Adipose tissue (tissue), 3 donors: ENCODE measurements around the gene HPS6. TPM values are rescaled to one million over a fixed set of nuclear protein-coding genes. Genes with fewer than 3 reads are reported as not detected.
"Not testable (repeated sequence)": the region's sequence is repeated elsewhere in the genome, so short reads cannot be mapped to it uniquely, and the experiment has no call there.

ENCODE experiments used
- H3K27ac ChIP-seq: one replicate; pipeline ENCODE4 v1.5.1; 2013; ENCODE audit warnings: low read depth, low read length
- WGBS, 3 donors: extraction: QIAGEN DNeasy Blood & Tissue Kit; methylation state at CpG; one replicate each; pipeline ENCODE4 v1.1.7; 2013; 5-methylcytosine and 5-hydroxymethylcytosine counted together
- polyA plus RNA-seq, 3 donors: library from polyadenylated mRNA; stranded (reverse); fragments of 200-250 nt; gene quantifications; one replicate each; pipeline ENCODE4 v1.2.3, GENCODE V29; 2013
- donor health status: healthy with polysubstance abuse.
- donor health status: Bipolar disorder and iron deficiency.
- donor health status: healthy.

HPS6 gene
- 10 to 100 TPM in 1 of 3 donors, 1 to 10 TPM in 2; 5.5 to 10.5 (median 9.1) TPM for polyA plus RNA-seq

- 1 to 2% (median 1%) methylated on average over 38 to 61 of the region's 61 CpGs for WGBS, 3 donors
- H3K27ac ChIP-seq, result peak within 1 kb of the TSS; percentile 28
These were observed at the start of gene HPS6 for GRCh38 chr10:102064868-102065560. Gene HPS6, plus strand, starts transcription at chr10:102065349. Its CDS starts 126 bp downstream, at chr10:102065475.

- H3K27ac ChIP-seq, result no peak overlapping the region
These were observed 48.7 kb upstream of the HPS6 start for GRCh38 chr10:102016416-102016815.

- H3K27ac ChIP-seq, result no peak overlapping the region
- WGBS, 3 donors, result 73 to 87% (median 75%) methylated on average over 2 of the region's 2 CpGs
These were observed 47.9 kb upstream of the HPS6 start for GRCh38 chr10:102017295-102017694.

DNA sequence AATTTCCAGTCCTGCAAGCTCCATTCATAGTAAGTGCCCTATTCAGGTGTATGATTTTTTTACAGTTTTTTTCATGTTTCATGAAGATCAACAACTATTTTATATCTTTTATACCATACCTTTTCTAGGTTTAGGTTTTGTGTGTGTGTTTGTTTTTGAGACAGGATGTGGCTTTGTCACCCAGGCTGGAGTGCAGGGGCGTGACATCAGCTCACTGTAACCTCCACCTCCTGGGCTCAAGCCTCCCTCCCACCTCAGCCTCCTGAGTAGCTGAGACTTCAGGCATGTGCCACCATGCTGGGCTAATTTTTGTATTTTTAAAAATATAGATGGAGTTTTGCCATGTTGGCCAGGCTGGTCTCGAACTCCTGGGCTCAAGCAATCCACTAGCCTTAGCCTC is 44.2 kb upstream of the HPS6 start:
- WGBS, 3 donors, result 96 to 98% (median 97%) methylated on average over 2 of the region's 2 CpGs
- H3K27ac ChIP-seq, result no peak overlapping the region

- no peak overlapping the region for H3K27ac ChIP-seq
- 58 to 82% (median 67%) methylated on average over 3 of the region's 3 CpGs for WGBS, 3 donors
These were observed 40.4 kb upstream of the HPS6 start for GRCh38 chr10:102024799-102025198.

GRCh38 chr10:102027261-102027660 is 37.9 kb upstream of the HPS6 start:
- H3K27ac ChIP-seq, result no peak overlapping the region
- WGBS, 3 donors, result 94 to 100% (median 97%) methylated on average over 2 of the region's 2 CpGs

DNA sequence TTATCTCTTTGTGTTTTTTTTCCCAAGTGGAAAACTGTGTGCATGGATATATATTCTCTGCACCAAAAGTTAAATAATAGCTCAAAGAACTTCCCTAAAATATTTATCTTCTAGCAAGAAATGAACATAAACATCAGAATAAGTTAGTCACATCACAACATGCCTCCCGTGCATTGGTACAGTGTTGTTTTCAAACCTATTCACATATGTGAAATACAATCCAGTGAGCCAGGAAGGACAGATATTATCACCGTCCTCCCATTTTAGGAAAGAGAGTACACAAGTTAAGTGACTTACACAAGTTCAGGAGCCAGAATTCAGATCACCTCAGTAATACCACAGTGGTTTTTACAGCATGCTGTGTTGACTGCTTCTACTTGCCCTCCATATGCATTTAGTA is 31.4 kb upstream of the HPS6 start:
- no peak overlapping the region for H3K27ac ChIP-seq
- WGBS, 3 donors, result 97% methylated on average over 2 of the region's 2 CpGs

DNA sequence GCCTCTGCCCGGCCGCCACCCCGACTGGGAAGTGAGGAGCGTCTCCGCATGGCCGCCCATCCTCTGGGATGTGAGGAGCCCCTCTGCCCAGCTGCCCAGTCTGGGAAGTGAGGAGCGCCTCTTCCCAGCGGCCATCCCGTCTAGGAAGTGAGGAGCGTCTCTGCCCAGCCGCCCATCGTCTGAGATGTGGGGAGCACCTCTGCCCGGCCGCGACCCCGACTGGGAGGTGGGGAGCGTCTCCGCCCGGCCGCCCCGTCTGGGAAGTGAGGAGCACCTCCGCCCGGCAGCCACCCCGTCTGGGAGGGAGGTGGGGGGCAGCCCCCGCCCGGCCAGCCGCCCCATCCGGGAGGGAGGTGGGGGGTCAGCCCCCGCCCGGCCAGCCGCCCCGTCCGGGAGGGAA is 29.3 kb upstream of the HPS6 start:
- H3K27ac ChIP-seq, result not testable (repeated sequence)
- 96 to 97% (median 97%) methylated on average over 19 to 32 of the region's 33 CpGs for WGBS, 3 donors

DNA sequence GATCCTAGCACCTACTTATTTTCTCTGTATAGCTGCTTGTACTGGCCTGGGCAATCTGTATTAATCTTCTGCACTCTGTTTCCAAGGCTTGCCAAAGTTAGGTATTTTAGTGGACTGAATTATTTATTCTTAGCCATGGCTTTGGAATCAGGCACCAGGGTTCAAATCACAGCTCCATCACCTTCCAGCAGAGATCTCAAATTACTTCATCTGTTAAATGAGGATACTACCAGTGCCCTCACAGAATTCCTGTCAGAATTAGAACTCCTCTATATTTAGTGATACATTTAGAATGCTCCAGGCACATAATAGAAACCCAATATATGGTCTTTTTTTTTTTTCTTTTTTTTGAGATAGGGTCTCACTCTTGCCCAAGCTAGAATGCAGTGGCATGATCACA is 26.7 kb upstream of the HPS6 start:
- H3K27ac ChIP-seq, result no peak overlapping the region

DNA sequence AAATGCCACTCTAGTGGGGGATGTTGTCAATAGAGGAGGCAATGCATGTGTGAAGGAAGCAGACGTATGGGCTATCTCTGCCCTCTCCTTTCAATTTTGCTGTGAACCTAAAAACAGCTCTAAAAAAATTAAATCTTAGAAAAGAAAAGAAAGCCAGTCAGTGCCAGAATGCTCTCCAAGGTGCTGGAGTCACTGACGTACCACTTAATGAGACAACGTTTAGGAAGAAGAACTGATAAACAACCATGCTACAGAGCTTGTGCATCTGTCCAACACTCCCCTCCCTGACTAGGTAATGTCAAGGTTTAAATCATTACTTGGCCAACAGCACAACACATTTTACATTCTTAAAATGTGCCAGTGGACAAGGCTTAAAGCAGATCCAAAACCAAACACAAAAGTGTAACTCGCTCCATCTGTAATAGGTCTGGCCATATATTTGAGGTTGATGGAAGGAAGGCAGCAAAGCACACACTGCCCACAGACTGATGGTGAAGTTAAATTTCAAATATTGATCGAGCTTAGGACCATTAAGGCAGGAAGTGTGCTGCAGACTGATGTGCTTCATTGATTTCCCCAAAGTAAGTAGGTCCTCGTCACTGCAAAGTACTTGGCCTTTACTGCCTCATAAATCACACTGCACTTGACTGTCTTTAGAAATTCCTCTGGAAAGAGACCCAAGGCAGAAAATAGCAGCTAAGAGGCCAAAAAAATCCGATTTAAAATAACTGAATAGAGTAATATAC is 24.7 kb upstream of the HPS6 start:
- H3K27ac ChIP-seq, result no peak overlapping the region
- 56 to 59% (median 57%) methylated on average over 7 of the region's 7 CpGs for WGBS, 3 donors

GRCh38 chr10:102045292-102045691 is 19.9 kb upstream of the HPS6 start:
- H3K27ac ChIP-seq, result no peak overlapping the region
- whole genome bisulfite sequencing, 3 donors, result 62 to 83% (median 75%) methylated on average over 3 of the region's 3 CpGs

- WGBS, 3 donors, result 94 to 98% (median 96%) methylated on average over 2 of the region's 2 CpGs
These were observed 19.1 kb upstream of the HPS6 start for GRCh38 chr10:102046095-102046494.

GRCh38 chr10:102054881-102055646 is 10.1 kb upstream of the HPS6 start:
- H3K27ac ChIP-seq, result peak overlapping the region; percentile 25
- 62 to 71% (median 69%) methylated on average over 34 of the region's 34 CpGs for WGBS, 3 donors

More at GRCh38 chr10:102046095-102046494, 19.1 kb upstream of the HPS6 start:
- no peak overlapping the region for H3K27ac ChIP-seq

GRCh38 chr10:102055647-102056419 is 9.3 kb upstream of the HPS6 start, which contains the start of gene ARMH3:
Gene ARMH3, minus strand, starts transcription at chr10:102056173. Its CDS starts 16,059 bp downstream, at chr10:102040114.
- H3K27ac ChIP-seq, result peak within 1 kb of the TSS; percentile 25
- 0 to 1% (median 1%) methylated on average over 59 to 79 of the region's 79 CpGs for WGBS, 3 donors

DNA sequence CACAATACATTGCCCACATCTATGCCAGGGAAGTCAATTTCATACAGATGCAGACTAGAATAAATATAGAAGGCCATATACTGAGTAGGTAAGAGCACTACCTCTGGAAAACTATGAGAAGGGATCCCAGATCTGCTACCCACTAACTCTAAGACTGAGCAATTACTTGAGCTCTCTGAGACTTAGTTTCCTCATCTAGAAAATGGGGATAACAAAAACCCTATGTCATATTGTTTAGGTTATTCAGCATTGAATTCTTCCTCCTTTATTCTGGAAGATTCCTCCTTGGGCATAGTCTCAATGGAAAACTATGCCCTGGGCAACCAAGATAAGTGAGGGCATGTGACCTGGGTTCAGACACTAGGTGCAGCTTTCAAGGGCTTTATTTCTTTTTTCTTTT is 5.2 kb upstream of the HPS6 start:
- no peak overlapping the region for H3K27ac ChIP-seq

GRCh38 chr10:102064503-102064867 is 664 bp upstream of the HPS6 start:
- 51 to 77% (median 63%) methylated on average over 2 of the region's 2 CpGs for WGBS, 3 donors
- H3K27ac ChIP-seq, result no peak overlapping the region

GRCh38 chr10:102065561-102066398 is 631 bp downstream of the HPS6 start:
- 6 to 11% (median 7%) methylated on average over 38 to 63 of the region's 63 CpGs for WGBS, 3 donors
- peak overlapping the region; percentile 28 for H3K27ac ChIP-seq
